Ishikawa (cell line): ENCODE results near the gene APOA5.

Experiments used
- EP300 ChIP-seq: IDR thresholded peaks from 2 replicates; pipeline ENCODE4 v1.6.1; 2012; ENCODE audit warnings: borderline replicate concordance
- FOXM1 ChIP-seq: IDR thresholded peaks from 2 replicates; pipeline ENCODE4 v1.6.1; 2012; ENCODE audit warnings: low read depth, borderline replicate concordance
- RAD21 ChIP-seq: IDR thresholded peaks from 2 replicates; pipeline ENCODE4 v1.6.1; 2012; ENCODE audit warnings: low read depth
- TAF1 ChIP-seq: IDR thresholded peaks from 2 replicates; pipeline ENCODE4 v1.6.1; 2012; ENCODE audit warnings: low read depth, mild to moderate bottlenecking
- TEAD4 ChIP-seq: IDR thresholded peaks from 2 replicates; pipeline ENCODE4 v1.6.1; 2012
- YY1 ChIP-seq: IDR thresholded peaks from 2 replicates; pipeline ENCODE4 v1.6.1; 2012; ENCODE audit warnings: low read depth
- TF ChIP-seq, protein P1 (sequence below): IDR thresholded peaks from 2 replicates; pipeline ENCODE4 v1.6.1; 2012; ENCODE audit warnings: low read depth, mild to moderate bottlenecking
- TF ChIP-seq, protein P2 (sequence below): IDR thresholded peaks from 2 replicates; pipeline ENCODE4 v1.6.1; 2012
- TF ChIP-seq, protein P3 (sequence below): IDR thresholded peaks from 2 replicates; pipeline ENCODE4 v1.6.1; 2012

DNA sequence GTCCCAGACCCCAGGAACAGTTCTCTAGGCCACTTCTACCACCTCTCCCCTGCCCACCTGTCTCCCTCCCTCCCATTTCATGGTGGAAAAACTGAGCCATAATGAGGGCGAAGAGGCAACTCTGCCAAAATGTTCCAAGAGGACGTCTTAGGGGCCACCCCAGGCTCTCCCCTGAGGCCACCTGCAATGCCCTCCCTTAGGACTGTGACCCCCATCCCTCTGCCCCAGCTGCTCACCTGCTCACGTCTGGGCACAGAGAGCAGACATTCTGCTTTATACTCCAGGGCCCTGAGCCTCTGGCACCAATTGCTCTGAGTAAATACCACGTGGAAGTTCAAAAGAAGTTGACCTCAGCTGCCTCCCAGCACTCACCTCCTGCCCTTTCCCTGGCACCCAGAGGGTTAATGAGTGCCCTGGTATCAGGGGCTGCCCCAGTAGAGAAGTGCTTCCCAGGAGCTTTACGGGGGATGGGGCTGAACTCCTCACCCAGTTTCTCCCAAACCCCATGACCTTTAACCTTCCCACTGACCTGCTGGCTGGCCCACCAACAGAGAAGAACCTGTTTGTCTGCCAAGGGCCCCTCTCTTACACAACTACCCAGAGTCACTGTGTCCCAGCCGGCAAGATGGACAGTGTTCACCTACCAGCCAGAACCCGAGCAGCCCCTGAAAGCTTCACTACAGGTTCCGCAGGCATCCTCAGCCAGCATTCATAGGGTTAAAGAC lies 627 bp upstream of the APOA5 start:
- TF ChIP-seq EP300 (no peak), FOXM1 (no peak), TEAD4 (no peak), TAF1 (no peak), YY1 (no peak), RAD21 (no peak)
- TF ChIP-seq, protein P1, sequence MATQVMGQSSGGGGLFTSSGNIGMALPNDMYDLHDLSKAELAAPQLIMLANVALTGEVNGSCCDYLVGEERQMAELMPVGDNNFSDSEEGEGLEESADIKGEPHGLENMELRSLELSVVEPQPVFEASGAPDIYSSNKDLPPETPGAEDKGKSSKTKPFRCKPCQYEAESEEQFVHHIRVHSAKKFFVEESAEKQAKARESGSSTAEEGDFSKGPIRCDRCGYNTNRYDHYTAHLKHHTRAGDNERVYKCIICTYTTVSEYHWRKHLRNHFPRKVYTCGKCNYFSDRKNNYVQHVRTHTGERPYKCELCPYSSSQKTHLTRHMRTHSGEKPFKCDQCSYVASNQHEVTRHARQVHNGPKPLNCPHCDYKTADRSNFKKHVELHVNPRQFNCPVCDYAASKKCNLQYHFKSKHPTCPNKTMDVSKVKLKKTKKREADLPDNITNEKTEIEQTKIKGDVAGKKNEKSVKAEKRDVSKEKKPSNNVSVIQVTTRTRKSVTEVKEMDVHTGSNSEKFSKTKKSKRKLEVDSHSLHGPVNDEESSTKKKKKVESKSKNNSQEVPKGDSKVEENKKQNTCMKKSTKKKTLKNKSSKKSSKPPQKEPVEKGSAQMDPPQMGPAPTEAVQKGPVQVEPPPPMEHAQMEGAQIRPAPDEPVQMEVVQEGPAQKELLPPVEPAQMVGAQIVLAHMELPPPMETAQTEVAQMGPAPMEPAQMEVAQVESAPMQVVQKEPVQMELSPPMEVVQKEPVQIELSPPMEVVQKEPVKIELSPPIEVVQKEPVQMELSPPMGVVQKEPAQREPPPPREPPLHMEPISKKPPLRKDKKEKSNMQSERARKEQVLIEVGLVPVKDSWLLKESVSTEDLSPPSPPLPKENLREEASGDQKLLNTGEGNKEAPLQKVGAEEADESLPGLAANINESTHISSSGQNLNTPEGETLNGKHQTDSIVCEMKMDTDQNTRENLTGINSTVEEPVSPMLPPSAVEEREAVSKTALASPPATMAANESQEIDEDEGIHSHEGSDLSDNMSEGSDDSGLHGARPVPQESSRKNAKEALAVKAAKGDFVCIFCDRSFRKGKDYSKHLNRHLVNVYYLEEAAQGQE: no peak
- TF ChIP-seq, protein P2, sequence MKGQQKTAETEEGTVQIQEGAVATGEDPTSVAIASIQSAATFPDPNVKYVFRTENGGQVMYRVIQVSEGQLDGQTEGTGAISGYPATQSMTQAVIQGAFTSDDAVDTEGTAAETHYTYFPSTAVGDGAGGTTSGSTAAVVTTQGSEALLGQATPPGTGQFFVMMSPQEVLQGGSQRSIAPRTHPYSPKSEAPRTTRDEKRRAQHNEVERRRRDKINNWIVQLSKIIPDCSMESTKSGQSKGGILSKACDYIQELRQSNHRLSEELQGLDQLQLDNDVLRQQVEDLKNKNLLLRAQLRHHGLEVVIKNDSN: no peak
- TF ChIP-seq, protein P3, sequence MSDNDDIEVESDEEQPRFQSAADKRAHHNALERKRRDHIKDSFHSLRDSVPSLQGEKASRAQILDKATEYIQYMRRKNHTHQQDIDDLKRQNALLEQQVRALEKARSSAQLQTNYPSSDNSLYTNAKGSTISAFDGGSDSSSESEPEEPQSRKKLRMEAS: no peak
